CD4-positive, alpha-beta T cell treated with Interleukin-4 for 4 hours (primary cell): ENCODE measurements around the gene THEM5.

Source experiments
- DNase-seq: peaks from one replicate; pipeline ENCODE4 v3.0.0-alpha.2; 2020

THEM5 gene

GRCh38 chr1:151838222-151839081 lies 15.1 kb downstream of the THEM5 start:
- DNase-seq = no peak

GRCh38 chr1:151837884-151838221 lies 15.7 kb downstream of the THEM5 start:
- no peak for DNase-seq

GRCh38 chr1:151837197-151837596 lies 16.3 kb downstream of the THEM5 start:
- DNase-seq = peak; percentile 73

GRCh38 chr1:151835596-151835995 lies 17.9 kb downstream of the THEM5 start:
- DNase-seq = no peak

- DNase-seq = no peak
Observed at GRCh38 chr1:151834239-151834638, 19.3 kb downstream of the THEM5 start.

GRCh38 chr1:151833172-151833900 lies 20.2 kb downstream of the THEM5 start:
- no peak for DNase-seq

GRCh38 chr1:151832318-151832980 lies 21.1 kb downstream of the THEM5 start:
- DNase-seq = no peak

- DNase-seq = no peak
Observed at GRCh38 chr1:151831605-151832004, 21.9 kb downstream of the THEM5 start, which contains the start of gene RORC. Gene RORC (minus strand): TSS chr1:151831802. CDS start chr1:151831764, 38 bp downstream.

GRCh38 chr1:151831256-151831591 lies 22.3 kb downstream of the THEM5 start:
- no peak for DNase-seq

GRCh38 chr1:151830055-151830454 lies 23.5 kb downstream of the THEM5 start:
- no peak for DNase-seq

- no peak for DNase-seq
Observed at GRCh38 chr1:151829352-151830046, 24.0 kb downstream of the THEM5 start.

GRCh38 chr1:151828921-151829320 lies 24.6 kb downstream of the THEM5 start:
- DNase-seq = no peak

- DNase-seq = no peak
Observed at GRCh38 chr1:151827853-151828252, 25.7 kb downstream of the THEM5 start.

GRCh38 chr1:151825751-151826660 lies 27.5 kb downstream of the THEM5 start:
- no peak for DNase-seq

- no peak for DNase-seq
Observed at GRCh38 chr1:151825204-151825603, 28.3 kb downstream of the THEM5 start.

- no peak for DNase-seq
Observed at GRCh38 chr1:151823175-151823574, 30.3 kb downstream of the THEM5 start.

GRCh38 chr1:151822404-151822803 lies 31.1 kb downstream of the THEM5 start:
- no peak for DNase-seq

- DNase-seq = no peak
Observed at GRCh38 chr1:151820940-151821339, 32.6 kb downstream of the THEM5 start.

GRCh38 chr1:151819976-151820623 lies 33.4 kb downstream of the THEM5 start:
- no peak for DNase-seq

- DNase-seq = no peak
Observed at GRCh38 chr1:151819227-151819835, 34.2 kb downstream of the THEM5 start.

- DNase-seq = no peak
Observed at GRCh38 chr1:151817353-151817730, 36.2 kb downstream of the THEM5 start.
